Stimulated activated CD8-positive, alpha-beta memory T cell treated with anti-CD3 and anti-CD28 coated beads, Interleukin-7, amount 100 ng/mL, for 48 hours (primary cell): ENCODE results near the gene PAX5.

ENCODE experiments used
- DNase-seq, 2 donors: peaks; one replicate each; pipeline ENCODE4 v3.0.0-alpha.2; 2020; ENCODE audit warnings: low read depth in 1 of 2; ENCODE audit errors: extremely low read depth in 1 of 2

Gene PAX5

GRCh38 chr9:37037503-37038301 is 3.6 kb upstream of the PAX5 start:
- no peak for DNase-seq

GRCh38 chr9:37036776-37037502 is 2.9 kb upstream of the PAX5 start:
- no peak for DNase-seq

- no peak for DNase-seq
Measured at GRCh38 chr9:37036371-37036775, 2.3 kb upstream of the PAX5 start.

GRCh38 chr9:37035648-37036370 is 1.7 kb upstream of the PAX5 start:
- no peak for DNase-seq

GRCh38 chr9:37034938-37035647 is 1.0 kb upstream of the PAX5 start:
- DNase-seq = no peak

- DNase-seq = no peak
Measured at GRCh38 chr9:37034305-37034937, 353 bp upstream of the PAX5 start.

- no peak for DNase-seq
Measured at GRCh38 chr9:37033141-37033540, 927 bp downstream of the PAX5 start.

- DNase-seq = no peak
Measured at GRCh38 chr9:37032713-37033112, 1.4 kb downstream of the PAX5 start.

GRCh38 chr9:37031902-37032301 is 2.2 kb downstream of the PAX5 start:
- DNase-seq = no peak

- DNase-seq = no peak
Measured at GRCh38 chr9:37031081-37031480, 3.0 kb downstream of the PAX5 start.

- DNase-seq = no peak
Measured at GRCh38 chr9:37030611-37030939, 3.5 kb downstream of the PAX5 start.

- no peak for DNase-seq
Measured at GRCh38 chr9:37029776-37030610, 4.1 kb downstream of the PAX5 start.

GRCh38 chr9:37029304-37029775 is 4.7 kb downstream of the PAX5 start:
- DNase-seq = no peak

- no peak for DNase-seq
Measured at GRCh38 chr9:37028420-37029031, 5.5 kb downstream of the PAX5 start.

- peak; percentile 84 to 92 for DNase-seq
Measured at GRCh38 chr9:37027582-37028419, 6.3 kb downstream of the PAX5 start.

- DNase-seq = no peak
Measured at GRCh38 chr9:37026931-37027581, 7.0 kb downstream of the PAX5 start.

GRCh38 chr9:37026113-37026930 is 7.7 kb downstream of the PAX5 start:
- no peak for DNase-seq
